Left lobe of liver (tissue), 2 donors: Measurements from ENCODE around the gene TRAPPC2L. TPM values are rescaled to one million over a fixed set of nuclear protein-coding genes. Genes with fewer than 3 reads are reported as not detected.

Source experiments
- ATAC-seq: fragments of 200-7000 bp; cut with Tn5 transposase; one replicate; pipeline ENCODE4 v1.9.1; 2020; ENCODE audit warnings: mild to moderate bottlenecking, moderate library complexity
- DNase-seq: peaks from one replicate; pipeline ENCODE4 v3.0.0-alpha.2; 2020; ENCODE audit warnings: low spot score
- total RNA-seq: library from RNA; stranded (reverse); gene quantifications from one replicate; pipeline ENCODE4 v1.2.1, GENCODE V29; 2021
- donor health status: DM: no; HTN: no; CAD: no; lungs with moderate emphysema.
- donor health status: DM: no; HTN: yes; CAD: no.

TRAPPC2L gene
- total RNA-seq, 1 donor from 2014 or later: 20.2 TPM

DNA sequence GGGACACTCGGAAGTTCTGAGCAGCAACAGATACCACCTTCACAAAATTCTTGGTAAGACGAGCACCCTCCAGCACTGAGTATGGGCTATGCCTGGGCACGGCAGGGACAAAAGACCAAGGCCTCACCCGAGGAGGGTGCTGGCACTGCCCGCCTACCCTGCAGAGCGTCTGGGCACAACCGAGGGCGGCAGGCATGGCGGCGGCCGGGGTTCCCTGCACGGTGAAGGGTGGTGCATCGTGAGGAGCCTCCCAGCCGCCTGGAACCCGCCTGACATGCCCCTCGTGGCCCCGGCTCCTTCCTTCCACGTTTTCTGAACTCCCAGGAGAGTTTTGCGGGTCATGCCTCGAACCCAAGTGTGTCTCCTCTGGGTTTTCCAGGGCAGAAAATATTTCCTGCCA, 19.1 kb upstream of the TRAPPC2L start:
- ATAC-seq (no peak), DNase-seq (no peak)

DNA sequence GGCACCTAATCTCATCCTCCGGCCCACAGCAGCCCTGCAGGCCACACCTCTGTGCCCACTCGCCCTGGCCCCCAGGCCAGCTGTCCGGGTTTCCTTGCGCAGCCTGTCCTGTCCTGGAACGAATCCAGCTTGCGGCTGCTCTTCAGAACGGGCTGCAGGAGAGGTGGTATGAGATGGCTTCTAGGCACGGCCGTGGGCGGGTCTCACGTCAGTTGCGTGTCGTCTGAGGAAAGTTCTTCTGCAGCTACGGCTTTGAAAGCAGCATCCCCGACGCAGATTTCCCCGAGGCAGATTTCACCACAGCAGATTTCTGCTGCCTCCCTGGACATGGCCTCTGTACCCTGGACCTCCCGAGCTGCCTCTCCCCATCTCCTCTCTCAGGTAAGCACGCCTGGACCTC, 18.4 kb upstream of the TRAPPC2L start:
- ATAC-seq (no peak), DNase-seq (no peak)

GRCh38 chr16:88839026-88839529, 17.8 kb upstream of the TRAPPC2L start:
- ATAC-seq (no peak), DNase-seq (no peak)

DNA sequence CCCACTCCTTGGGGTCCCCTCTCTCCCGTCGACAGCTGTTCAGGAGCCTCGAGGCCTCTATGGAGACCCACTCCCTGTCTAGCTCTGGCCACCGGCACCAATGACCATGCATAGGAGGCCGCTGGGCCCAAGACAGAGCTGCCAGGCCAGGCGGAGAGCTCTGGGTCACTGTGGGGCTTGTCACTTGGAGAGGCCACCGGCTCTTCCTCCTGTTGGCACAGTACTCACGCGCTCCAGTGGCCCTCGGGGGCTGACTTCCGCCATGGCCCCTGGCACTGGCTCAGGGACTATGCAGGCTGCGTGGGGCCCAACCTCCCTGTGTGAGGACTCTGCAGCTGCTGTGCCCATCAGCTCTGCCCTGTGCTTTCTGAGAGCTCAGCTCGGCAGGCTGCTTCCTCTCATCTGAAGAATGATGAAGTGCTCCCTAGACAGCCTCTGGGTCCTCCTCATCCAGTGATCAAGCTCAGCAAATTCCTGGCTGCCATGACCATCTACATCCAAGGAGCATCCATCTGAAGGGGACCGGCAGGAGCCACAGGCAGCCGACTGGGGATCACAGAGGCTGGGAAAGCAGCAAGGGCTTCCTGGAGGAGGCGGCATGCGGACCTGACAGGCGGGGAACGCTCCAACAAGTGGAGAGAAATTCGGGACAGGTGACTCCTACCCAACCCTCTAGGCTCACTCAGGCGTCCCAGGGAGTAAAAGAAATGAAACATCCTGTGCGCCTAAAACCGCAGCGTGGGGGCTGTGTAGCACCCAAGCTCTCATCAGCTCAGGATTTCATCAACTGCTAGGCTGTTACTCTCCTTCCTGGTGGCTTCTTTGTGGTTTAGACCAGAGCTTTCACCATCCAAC, 17.0 kb upstream of the TRAPPC2L start:
- no peak for DNase-seq
- ATAC-seq: no peak

- DNase-seq: no peak
- no peak for ATAC-seq
Measured at GRCh38 chr16:88840600-88841215, 16.2 kb upstream of the TRAPPC2L start.

DNA sequence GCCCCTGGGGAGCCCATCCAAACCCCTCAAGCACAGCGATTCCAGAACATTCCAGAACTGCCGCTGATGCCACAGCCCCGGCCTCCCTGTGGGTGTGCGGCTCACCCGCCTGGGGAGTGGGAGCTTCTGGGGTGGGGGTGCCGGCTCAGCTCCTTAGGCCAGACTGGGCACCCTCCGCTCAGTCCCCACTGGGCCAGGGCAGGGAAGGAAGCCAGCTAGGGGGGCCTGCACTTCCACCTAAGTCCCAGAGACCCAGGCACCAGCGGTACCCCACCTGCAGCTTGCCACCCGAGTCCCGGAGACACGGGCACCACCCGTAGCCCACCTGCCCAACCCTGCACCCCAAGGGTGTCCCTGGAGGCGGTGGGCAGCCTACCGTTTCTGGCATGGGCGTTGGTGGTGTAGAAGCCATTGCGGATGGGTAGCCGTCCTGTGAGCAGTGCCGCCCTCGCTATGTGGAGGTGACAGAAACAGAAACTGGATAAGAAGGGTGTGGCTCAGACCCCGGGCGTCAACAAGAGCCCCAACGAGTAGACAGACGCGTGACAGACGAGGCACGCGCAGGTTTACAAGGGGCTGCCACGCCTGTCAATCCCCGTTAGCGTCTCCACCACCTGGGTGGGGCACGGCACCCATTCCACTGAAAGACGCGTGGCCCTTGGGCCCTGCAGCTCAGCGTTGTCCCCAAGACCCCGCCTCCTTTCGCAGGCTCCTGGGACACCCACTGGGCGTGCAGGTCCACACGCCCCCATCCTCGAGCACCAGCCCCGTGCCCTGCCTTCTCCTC, 15.2 kb upstream of the TRAPPC2L start:
- ATAC-seq (no peak), DNase-seq (no peak)

GRCh38 chr16:88842308-88842756, 14.6 kb upstream of the TRAPPC2L start:
- DNase-seq: no peak

GRCh38 chr16:88842806-88843205, 14.1 kb upstream of the TRAPPC2L start:
- DNase-seq: no peak
- ATAC-seq: no peak

More at GRCh38 chr16:88842308-88842756, 14.6 kb upstream of the TRAPPC2L start:
- no peak for ATAC-seq

GRCh38 chr16:88843256-88843655, 13.7 kb upstream of the TRAPPC2L start:
- DNase-seq (no peak), ATAC-seq (no peak)

GRCh38 chr16:88844419-88845036, 12.4 kb upstream of the TRAPPC2L start:
- no peak for DNase-seq
- no peak for ATAC-seq

DNA sequence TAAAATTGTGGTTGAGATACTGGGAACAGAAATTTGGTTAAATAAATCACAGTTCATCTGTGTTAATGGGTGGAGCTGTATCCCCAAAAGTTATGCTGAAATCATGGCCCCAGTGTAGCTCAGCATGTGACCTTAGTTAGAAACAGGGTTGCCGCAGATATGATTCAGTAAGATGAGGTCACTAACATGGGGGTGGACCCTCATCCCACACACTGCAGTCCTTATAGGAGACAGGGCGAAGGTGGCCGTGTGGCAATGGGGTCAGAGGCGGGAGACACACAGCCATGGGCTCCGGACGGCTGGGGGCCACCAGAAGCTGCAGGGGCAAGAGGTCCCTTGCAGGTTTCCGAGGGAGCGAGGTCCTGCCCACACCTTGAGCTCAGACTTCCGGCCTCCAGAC, 10.8 kb upstream of the TRAPPC2L start:
- DNase-seq: no peak

GRCh38 chr16:88847654-88848053, 9.3 kb upstream of the TRAPPC2L start:
- no peak for ATAC-seq

More for the DNA sequence above, 10.8 kb upstream of the TRAPPC2L start:
- ATAC-seq: no peak

GRCh38 chr16:88848557-88848956, 8.4 kb upstream of the TRAPPC2L start:
- ATAC-seq (no peak), DNase-seq (no peak)

More at GRCh38 chr16:88847654-88848053, 9.3 kb upstream of the TRAPPC2L start:
- DNase-seq: no peak

GRCh38 chr16:88850531-88851199, 6.3 kb upstream of the TRAPPC2L start:
- DNase-seq: no peak
- peak; percentile 66 for ATAC-seq

- DNase-seq (no peak), ATAC-seq (no peak)
Measured at GRCh38 chr16:88851616-88852015, 5.3 kb upstream of the TRAPPC2L start.

DNA sequence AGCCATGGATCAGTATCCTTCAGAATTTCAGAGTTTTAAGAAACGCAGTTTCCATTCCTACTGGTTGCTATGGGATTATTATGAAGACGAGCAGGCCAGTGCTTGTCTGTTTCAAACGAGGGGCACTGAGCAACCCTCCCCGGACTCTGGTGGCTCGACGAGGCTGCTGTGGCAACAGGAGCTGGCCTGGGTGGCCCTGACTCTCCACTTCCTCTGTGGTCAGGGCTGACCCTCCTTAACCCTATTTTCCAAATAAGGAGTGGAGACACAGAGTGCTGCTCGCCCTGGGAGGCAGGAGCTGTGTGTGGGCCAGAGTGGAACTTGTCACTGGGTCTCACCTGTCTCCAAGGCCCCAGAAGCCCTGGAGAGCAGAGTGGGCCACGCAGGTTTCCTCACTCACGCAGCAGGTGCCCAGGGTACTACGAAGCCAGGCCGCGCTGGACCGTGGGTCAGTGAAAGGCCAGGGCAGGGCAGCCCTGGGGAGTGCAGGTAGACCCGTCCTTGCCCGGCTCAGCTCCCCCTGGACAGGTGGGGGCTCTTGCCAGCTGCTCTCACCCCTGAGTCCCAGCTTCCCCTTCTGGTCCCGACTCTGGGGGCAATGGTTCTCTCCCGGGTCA, 3.5 kb upstream of the TRAPPC2L start:
- ATAC-seq: no peak

DNA sequence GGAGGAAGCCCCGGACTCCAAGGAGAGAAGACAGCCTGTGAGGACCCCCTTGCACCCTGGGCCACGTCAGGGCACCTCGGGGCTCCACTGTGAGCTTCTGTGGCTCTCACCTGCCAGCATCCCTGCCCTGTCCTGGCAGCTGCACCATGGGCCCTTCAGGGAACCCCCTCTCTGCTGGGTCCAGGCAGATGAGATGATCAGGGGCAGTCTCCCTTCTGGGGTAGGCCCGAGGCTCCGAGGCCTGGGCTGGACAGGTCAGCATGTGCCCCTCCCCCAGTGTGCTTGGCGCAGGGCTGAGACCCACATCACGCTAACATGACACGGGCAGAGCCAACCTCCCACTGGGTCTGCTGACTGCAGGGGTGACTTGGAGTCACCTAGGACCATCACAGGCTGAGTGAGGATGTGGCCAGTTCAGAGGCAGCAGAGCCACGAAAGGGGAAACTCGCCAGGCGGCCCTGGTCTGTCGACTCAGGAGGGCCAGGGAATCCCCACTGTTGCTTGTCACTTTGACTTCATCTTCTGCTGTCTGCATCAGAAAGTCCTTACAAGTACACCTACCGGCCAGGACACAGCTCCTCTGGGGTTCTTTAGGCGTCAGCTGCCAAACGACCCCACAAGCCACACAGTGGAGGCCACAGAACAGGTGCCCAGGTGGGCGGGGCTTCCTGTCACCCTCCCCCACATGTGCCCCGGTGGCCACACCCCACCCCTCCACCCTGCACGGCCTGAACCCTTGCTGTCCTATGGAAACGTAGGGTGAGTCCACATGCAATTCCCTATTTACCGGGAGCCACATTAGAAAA, 2.4 kb upstream of the TRAPPC2L start:
- DNase-seq: no peak
- no peak for ATAC-seq

More for the DNA sequence above, 3.5 kb upstream of the TRAPPC2L start:
- no peak for DNase-seq

DNA sequence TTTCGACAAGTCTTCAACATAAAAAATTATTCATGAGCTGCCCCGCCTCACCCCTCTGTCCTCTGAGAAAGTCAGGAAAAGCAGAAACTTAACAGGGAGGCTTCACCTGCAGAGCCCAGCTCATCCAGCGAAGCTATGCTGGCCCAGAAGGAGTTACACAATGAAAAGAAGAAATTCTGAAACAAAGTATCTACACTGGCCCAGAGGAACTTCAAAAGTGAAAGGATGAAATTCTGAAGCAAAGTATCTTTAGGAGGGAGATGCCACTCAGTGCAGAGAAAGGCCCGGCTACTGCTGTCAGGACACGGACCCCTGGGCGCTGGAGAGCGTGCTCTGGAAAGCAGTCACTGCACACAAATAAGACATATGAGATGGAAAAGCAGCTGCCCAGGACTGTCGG, 1.8 kb upstream of the TRAPPC2L start:
- ATAC-seq: no peak
- no peak for DNase-seq

DNA sequence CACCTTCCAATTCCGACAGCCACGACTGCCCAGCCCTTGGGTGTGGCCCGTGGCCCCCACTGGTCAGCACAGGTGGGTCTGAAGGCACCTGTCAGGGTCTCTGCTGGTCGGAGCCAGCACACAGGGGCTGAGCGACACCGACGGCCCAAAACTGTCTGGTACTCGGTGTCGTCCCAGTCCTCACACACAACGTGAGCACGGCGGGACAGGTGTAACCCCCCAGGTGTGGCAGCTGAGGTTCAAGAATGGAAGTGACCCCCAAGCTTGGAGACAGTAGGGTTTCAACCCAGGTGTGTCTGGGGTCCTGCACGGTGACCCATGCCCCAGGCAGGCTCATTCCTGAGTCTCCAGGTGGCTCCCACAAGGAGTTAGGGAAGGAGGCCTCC, 1.2 kb upstream of the TRAPPC2L start:
- DNase-seq: no peak
- ATAC-seq: no peak
